A549 treated with AZD9567 at 1 μM for 4 hours (cell line): ENCODE measurements around the gene MTFR1L. TPM values are rescaled to one million over a fixed set of nuclear protein-coding genes. Genes with fewer than 3 reads are reported as not detected.

Source experiments
- total RNA-seq: library from RNA; stranded (reverse); fragments of 200-300 nt; extraction: Qiagen RNA extraction; gene quantifications from 5 replicates; pipeline ENCODE4 v1.2.3, GENCODE V29; 2022; ENCODE audit not compliant: insufficient read depth

Gene MTFR1L
- total RNA-seq, result 13.9 to 24.9 TPM (median 22.8 TPM) in 5 replicates

DNA sequence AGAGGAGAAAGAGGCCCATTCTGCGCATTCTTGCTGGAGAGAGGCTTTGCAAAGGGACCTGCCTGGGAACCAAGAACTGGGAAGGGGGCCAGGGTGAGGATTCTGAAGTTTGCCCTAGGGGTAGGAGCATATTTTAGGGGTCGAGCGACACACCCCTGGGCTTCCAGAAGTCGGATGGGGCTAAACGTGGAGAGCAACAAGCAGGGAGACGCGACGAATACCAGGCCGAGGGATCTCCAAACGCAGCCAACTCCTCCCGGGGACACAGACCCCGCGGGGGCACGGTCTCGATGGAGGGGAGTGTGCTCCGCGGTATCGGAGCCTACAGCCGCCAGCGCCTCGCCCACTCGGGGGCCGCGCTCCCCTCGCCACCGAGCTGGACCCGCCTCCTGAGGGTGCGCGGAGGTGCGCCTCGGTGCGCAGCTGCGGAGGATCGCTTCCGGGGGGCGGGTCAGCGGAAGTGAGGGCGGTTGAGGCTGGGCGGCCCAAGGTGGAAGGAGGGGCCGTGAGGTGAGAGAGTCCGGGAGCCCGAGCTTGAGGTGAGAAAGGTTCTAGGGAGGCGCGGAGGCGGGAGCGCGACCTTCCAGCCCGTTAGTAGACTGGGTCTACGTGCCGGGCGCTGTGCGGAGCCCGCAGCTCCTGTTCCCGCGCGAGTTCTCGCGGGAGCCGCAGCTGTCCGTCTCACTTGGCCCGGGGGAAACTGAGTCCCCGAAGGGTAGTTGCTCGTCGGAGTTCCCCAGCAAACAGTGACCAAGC is at the start of gene MTFR1L:
Gene MTFR1L, plus strand, starts transcription at position 464 of the 756 bp plus-strand sequence. CDS start 3,151 bp downstream, outside the sequence.

DNA sequence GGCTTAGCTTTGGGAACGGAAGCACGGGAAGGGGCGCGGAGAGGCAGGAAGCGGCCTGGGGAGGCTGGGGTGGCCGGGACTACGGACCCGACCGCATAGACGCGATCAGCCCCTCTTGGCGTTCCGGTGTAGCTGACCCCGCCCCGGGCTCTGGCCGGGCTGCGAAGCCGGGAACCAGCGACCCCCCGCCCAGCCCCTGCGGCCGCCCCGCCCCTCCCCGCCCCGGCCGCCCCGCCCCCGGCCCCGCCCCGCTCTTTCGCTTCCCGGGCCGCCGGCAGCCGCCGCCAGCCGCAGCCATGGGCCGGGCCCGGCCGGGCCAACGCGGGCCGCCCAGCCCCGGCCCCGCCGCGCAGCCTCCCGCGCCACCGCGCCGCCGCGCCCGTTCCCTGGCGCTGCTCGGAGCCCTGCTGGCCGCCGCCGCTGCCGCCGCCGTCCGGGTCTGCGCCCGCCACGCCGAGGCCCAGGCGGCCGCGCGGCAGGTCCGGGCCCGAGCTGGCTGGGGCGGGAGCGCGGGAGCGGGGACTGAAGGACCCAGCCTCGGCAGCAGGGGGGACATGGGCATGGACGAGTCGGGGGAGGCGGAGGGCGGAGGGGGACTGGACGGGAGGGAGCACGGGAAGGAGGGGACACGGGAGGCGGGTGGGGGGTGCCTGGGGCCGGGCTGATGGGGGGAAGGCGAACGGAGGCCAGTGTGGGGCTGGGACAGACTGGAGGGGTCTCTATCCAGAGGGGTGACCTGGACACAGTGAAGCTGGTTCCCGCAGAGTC is 19.6 kb upstream of the MTFR1L start, which contains the start of gene SELENON:
Gene SELENON, plus strand, starts transcription at position 259 of the 768 bp plus-strand sequence. Its CDS starts 38 bp downstream, at position 297.

DNA sequence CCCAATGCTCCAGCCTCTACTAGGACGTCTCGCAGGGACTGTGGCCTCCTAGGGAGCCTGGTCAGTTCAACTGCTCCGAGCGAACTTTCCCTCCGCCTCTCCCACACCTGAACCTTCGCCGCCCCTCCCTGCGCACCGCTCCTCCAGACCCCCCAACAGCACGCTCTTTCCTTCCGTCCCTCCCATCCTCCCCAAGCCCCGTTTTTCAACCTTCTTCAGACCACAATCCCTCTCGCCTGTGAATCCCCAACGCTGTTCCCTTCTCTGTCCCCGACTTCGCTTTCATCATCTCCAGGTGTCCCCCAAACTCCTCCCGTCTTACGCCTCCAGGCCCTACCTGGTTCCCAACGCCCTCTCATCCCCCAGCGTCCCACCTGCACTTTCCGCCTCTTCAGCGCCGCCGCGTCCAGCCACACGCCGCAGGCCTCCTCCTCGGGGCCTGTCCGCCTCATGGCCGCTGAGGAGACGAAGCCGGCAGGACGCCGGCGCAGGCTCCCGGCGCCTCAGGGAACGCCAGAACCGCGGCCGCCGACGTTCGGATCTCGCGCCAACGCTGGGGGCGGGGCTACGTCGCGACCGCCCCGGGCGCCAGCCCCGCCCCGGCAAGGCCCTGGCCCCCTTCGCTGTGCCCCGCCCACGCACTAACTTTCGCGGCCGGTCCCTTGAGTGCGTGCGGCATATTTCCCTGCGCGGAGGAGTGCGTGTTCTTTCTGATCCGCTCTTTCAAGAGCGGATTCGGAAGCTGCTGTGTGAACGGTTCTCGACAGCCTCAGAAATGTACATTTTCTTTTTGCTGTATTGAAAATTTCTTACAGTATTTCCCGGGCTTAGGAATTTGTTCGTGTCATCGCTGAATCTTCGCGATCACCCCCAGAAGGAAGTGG is 39.4 kb downstream of the MTFR1L start, which contains the start of gene AUNIP:
Gene AUNIP, minus strand, starts transcription at position 552 of the 884 bp plus-strand sequence. Its CDS starts 100 bp downstream, at position 452.

DNA sequence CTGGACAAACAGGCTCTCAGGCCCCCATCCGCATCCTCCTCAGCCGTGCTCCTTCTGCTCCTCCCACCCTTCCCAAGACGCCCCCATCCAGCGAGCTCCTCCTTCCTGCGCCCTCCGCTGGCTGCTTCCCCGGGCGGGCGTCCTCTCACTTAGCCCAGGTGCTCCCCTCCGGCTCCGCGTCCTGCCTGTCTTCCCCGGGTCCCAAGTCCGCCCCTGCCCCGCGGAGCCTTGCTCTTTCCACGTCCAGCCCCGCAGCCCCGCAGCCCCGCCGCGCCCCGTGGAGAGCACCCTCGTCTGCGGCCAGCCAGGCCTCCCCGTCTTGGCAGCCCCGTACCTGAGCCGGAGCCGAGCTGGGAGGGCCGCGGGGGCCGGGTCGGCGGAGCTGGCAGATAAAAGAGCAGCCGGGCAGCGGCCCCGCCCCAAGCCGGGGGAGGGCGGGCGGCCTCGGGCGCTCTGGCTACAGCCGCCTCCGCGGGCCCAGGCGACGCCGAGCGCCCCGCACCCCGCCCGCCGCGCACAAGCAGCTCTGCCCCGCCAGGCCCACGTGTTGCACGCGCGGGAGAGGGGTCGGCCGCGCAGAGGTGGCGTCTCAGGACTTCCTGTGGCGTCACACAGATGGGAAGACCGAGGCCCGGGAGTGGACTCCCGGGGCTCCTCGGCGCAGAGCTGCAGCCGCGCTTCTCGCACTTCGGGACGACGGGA is 55.6 kb downstream of the MTFR1L start, which contains the start of gene PAQR7:
Gene PAQR7, minus strand, starts transcription at position 555 of the 702 bp plus-strand sequence. CDS start 11,869 bp downstream, outside the sequence.

Other genes starting within 250 kb of the MTFR1L start
- gene MAN1C1, start 203.2 kb upstream of the MTFR1L start, total RNA-seq, result 0.33 to 3.2 TPM (median 0.40 TPM) in 5 replicates
- 58.3 to 62.7 TPM (median 60.2 TPM) in 5 replicates for gene SELENON, start 19.8 kb upstream of the MTFR1L start, total RNA-seq
- gene AUNIP, start 39.5 kb downstream of the MTFR1L start, total RNA-seq, result 8.2 to 9.1 TPM (median 8.7 TPM) in 5 replicates
- gene PAQR7, start 55.8 kb downstream of the MTFR1L start, total RNA-seq, result 4.3 to 5.8 TPM (median 5.4 TPM) in 5 replicates
- gene STMN1, start 86.5 kb downstream of the MTFR1L start, total RNA-seq, result 127 to 228 TPM (median 213 TPM) in 5 replicates
- 6.4 to 9.0 TPM (median 6.6 TPM) in 5 replicates for gene PAFAH2, start 178.1 kb downstream of the MTFR1L start, total RNA-seq
- gene EXTL1, start 201.8 kb downstream of the MTFR1L start, total RNA-seq, result not detected in 5 replicates
- gene SLC30A2, start 226.2 kb downstream of the MTFR1L start, total RNA-seq, result 0.11 to 0.29 TPM (median 0.21 TPM) in 4 of 5 replicates, not detected in the other
- gene TRIM63, start 247.7 kb downstream of the MTFR1L start, total RNA-seq, result 0.77 to 1.5 TPM (median 0.94 TPM) in 5 replicates